ENCODE data around the gene SCT.

Gene SCT

GRCh38 chr11:637593-638521 lies 10.9 kb upstream of the SCT start:
- Histone ChIP-seq H3K27me3 (ENCODE audit: low read depth, low read length) (no peaks in the 10 kb centered on the region), H3K9ac (ENCODE audit: low read length) (no peak overlapping the region), H3K4me1 (ENCODE audit: low read length) (no peaks in the 10 kb centered on the region), H4K20me1 (ENCODE audit: insufficient read depth, low read length) (no peaks in the 10 kb centered on the region), H3K9me3 (ENCODE audit: insufficient read depth, low read length) (no peaks in the 10 kb centered on the region), H2AFZ (ENCODE audit: low read depth, low read length) (no peak overlapping the region), H3K4me3 (ENCODE audit: low read length) (no peak overlapping the region), H3K36me3 (replicated peaks; ENCODE audit: low read depth, low read length) (peaks cover 6% of the 10 kb centered on the region), H3K27ac (ENCODE audit: low read length) (no peak overlapping the region), H3K79me2 (ENCODE audit: low read length) (no peaks in the 10 kb centered on the region), H3K4me2 (ENCODE audit: low read length) (no peak overlapping the region)
- TF ChIP-seq CTCF (IDR thresholded peaks at IDR 0.05; ENCODE audit: low read depth, low read length) (no peak), EZH2phosphoT487 (IDR thresholded peaks at IDR 0.05; ENCODE audit: low read depth) (no peak)

- H3K4me3 ChIP-seq (ENCODE audit: low read length) = no peak overlapping the region
- no peak overlapping the region for H2AFZ ChIP-seq (ENCODE audit: low read depth, low read length)
- H3K4me1 ChIP-seq (ENCODE audit: low read length) = no peaks in the 10 kb centered on the region
- H3K36me3 ChIP-seq (replicated peaks; ENCODE audit: low read depth, low read length) = peaks cover 5% of the 10 kb centered on the region
- H3K79me2 ChIP-seq (ENCODE audit: low read length) = no peaks in the 10 kb centered on the region
- H3K27me3 ChIP-seq (ENCODE audit: low read depth, low read length) = no peaks in the 10 kb centered on the region
- no peak overlapping the region for H3K27ac ChIP-seq (ENCODE audit: low read length)
- no peak overlapping the region for H3K9ac ChIP-seq (ENCODE audit: low read length)
- no peaks in the 10 kb centered on the region for H4K20me1 ChIP-seq (ENCODE audit: insufficient read depth, low read length)
- H3K4me2 ChIP-seq (ENCODE audit: low read length) = no peak overlapping the region
- H3K9me3 ChIP-seq (ENCODE audit: insufficient read depth, low read length) = no peaks in the 10 kb centered on the region
- TF ChIP-seq EZH2phosphoT487 (IDR thresholded peaks at IDR 0.05; ENCODE audit: low read depth) (no peak), CTCF (IDR thresholded peaks at IDR 0.05; ENCODE audit: low read depth, low read length) (no peak)
These were observed 10.3 kb upstream of the SCT start for GRCh38 chr11:637333-637592.

GRCh38 chr11:636511-637332 lies 9.7 kb upstream of the SCT start, which contains the start of gene DRD4:
Gene DRD4, plus strand, starts transcription at chr11:637269. Its CDS starts 36 bp downstream, at chr11:637305.
- H3K4me2 ChIP-seq (ENCODE audit: low read length) = no peak within 1 kb of the TSS
- H3K27me3 ChIP-seq (ENCODE audit: low read depth, low read length) = no peaks in the 10 kb centered on the region
- no peaks in the 10 kb centered on the region for H3K36me3 ChIP-seq (replicated peaks; ENCODE audit: low read depth, low read length)
- no peak within 1 kb of the TSS for H2AFZ ChIP-seq (ENCODE audit: low read depth, low read length)
- no peak within 1 kb of the TSS for H3K27ac ChIP-seq (ENCODE audit: low read length)
- TF ChIP-seq CTCF (IDR thresholded peaks at IDR 0.05; ENCODE audit: low read depth, low read length) (no peak), EZH2phosphoT487 (IDR thresholded peaks at IDR 0.05; ENCODE audit: low read depth) (no peak)
- H3K9ac ChIP-seq (ENCODE audit: low read length) = no peak within 1 kb of the TSS
- no peaks in the 10 kb centered on the region for H3K9me3 ChIP-seq (ENCODE audit: insufficient read depth, low read length)
- no peak within 1 kb of the TSS for H3K4me3 ChIP-seq (ENCODE audit: low read length)
- H3K4me1 ChIP-seq (ENCODE audit: low read length) = no peaks in the 10 kb centered on the region
- H3K79me2 ChIP-seq (ENCODE audit: low read length) = no peaks in the 10 kb centered on the region
- no peaks in the 10 kb centered on the region for H4K20me1 ChIP-seq (ENCODE audit: insufficient read depth, low read length)

- Histone ChIP-seq H2AFZ (ENCODE audit: low read depth, low read length) (no peak overlapping the region), H3K27ac (ENCODE audit: low read length) (no peak overlapping the region), H3K79me2 (ENCODE audit: low read length) (no peaks in the 10 kb centered on the region), H3K4me1 (ENCODE audit: low read length) (peaks cover under 1% of the 10 kb centered on the region), H3K36me3 (replicated peaks; ENCODE audit: low read depth, low read length) (no peaks in the 10 kb centered on the region), H3K4me3 (ENCODE audit: low read length) (no peak overlapping the region), H3K4me2 (ENCODE audit: low read length) (no peak overlapping the region), H3K27me3 (ENCODE audit: low read depth, low read length) (no peaks in the 10 kb centered on the region), H4K20me1 (ENCODE audit: insufficient read depth, low read length) (no peaks in the 10 kb centered on the region), H3K9ac (ENCODE audit: low read length) (no peak overlapping the region), H3K9me3 (ENCODE audit: insufficient read depth, low read length) (no peaks in the 10 kb centered on the region)
- TF ChIP-seq CTCF (IDR thresholded peaks at IDR 0.05; ENCODE audit: low read depth, low read length) (no peak), EZH2phosphoT487 (IDR thresholded peaks at IDR 0.05; ENCODE audit: low read depth) (no peak)
These were observed 9.0 kb upstream of the SCT start for GRCh38 chr11:635945-636510.

All from OCI-LY3 (cell line).